Panc1 (cell line): ENCODE measurements around the gene BATF3. TPM values are rescaled to one million over a fixed set of nuclear protein-coding genes. Genes with fewer than 3 reads are reported as not detected.
"Not testable (repeated sequence)": the region's sequence is repeated elsewhere in the genome, so short reads cannot be mapped to it uniquely, and the experiment has no call there.

Experiments
- ATAC-seq: fragments of 200-7000 bp; cut with Tn5 transposase; 2 replicates; pipeline ENCODE4 v1.9.1; 2020; ENCODE audit warnings: mild to moderate bottlenecking, moderate library complexity
- BruUV-seq: library from RNA; stranded (reverse); fragments of 400-500 nt; replicated peaks from 2 replicates; lab custom pipeline; 2021; lab: Mats Ljungman, UMichigan
- CTCF ChIA-PET: fragments of 300-600 bp; sonication (Branson Sonifier 250); formaldehyde crosslinking; loops from one replicate; lab custom pipeline; 2022; ENCODE audit warnings: antibody characterized with exemption; lab: Charles Lee
- POLR2A ChIA-PET: fragments of 300-600 bp; sonication (Branson Sonifier 250); formaldehyde crosslinking; loops from one replicate; lab custom pipeline; 2022; ENCODE audit warnings: antibody characterized with exemption; lab: Charles Lee
- DNase-seq: peaks from one replicate; pipeline ENCODE4 v3.0.0-alpha.2; 2010; ENCODE audit warnings: low read depth, low spot score
- H3K27ac ChIP-seq: 2 replicates; pipeline ENCODE4 v1.5.1; 2011; ENCODE audit warnings: mild to moderate bottlenecking, low read length, inconsistent platforms
- H3K27me3 ChIP-seq: fragments of 200-500 bp; sonication (Bioruptor generic); 2 replicates; pipeline ENCODE4 v1.6.0; 2014; ENCODE audit warnings: low read length, inconsistent platforms; ENCODE audit not compliant: control insufficient read depth, insufficient read depth
- H3K36me3 ChIP-seq: fragments of 200-500 bp; sonication (Bioruptor generic); 2 replicates; pipeline ENCODE4 v1.5.1; 2014; ENCODE audit warnings: inconsistent platforms, mild to moderate bottlenecking, low read length, moderate library complexity; ENCODE audit not compliant: control insufficient read depth, insufficient read depth
- H3K4me1 ChIP-seq: 2 replicates; pipeline ENCODE4 v1.5.1; 2011; ENCODE audit warnings: inconsistent platforms, mild to moderate bottlenecking, low read length, moderate library complexity; ENCODE audit not compliant: control insufficient read depth, insufficient read depth
- H3K4me3 ChIP-seq, 2 experiments: 2 replicates each; pipeline ENCODE4 v1.5.1; 2011 to 2012; ENCODE audit warnings: low read depth in 2 of 2, low read length in 2 of 2, mild to moderate bottlenecking in 2 of 2, inconsistent platforms in 1 of 2, moderate library complexity in 1 of 2
- H3K9me3 ChIP-seq: fragments of 200-500 bp; sonication (Bioruptor generic); 2 replicates; pipeline ENCODE4 v1.5.1; 2014; ENCODE audit warnings: low read depth, mild to moderate bottlenecking, inconsistent platforms, low read length, moderate library complexity; ENCODE audit not compliant: control insufficient read depth, insufficient read depth
- CTCF ChIP-seq: fragments of 450-650 bp; IDR thresholded peaks from 2 replicates; pipeline ENCODE4 v1.5.1; 2017; ENCODE audit warnings: mild to moderate bottlenecking
- POLR2AphosphoS5 ChIP-seq: IDR thresholded peaks from 2 replicates; pipeline ENCODE4 v1.6.1; 2012; ENCODE audit warnings: mild to moderate bottlenecking, low read depth, low read length, moderate library complexity
- REST ChIP-seq, 2 experiments: IDR thresholded peaks; 2 replicates each; pipeline ENCODE4 v1.6.1; 2011 to 2012; ENCODE audit warnings: low read depth in 2 of 2, control low read depth in 1 of 2, low read length in 1 of 2, mild to moderate bottlenecking in 1 of 2, moderate library complexity in 1 of 2; ENCODE audit not compliant: insufficient read depth in 1 of 2
- SIN3A ChIP-seq: IDR thresholded peaks from 2 replicates; pipeline ENCODE4 v1.6.1; 2012; ENCODE audit warnings: low read depth, mild to moderate bottlenecking, low read length, moderate library complexity, borderline replicate concordance; ENCODE audit not compliant: insufficient read depth
- TCF7L2 ChIP-seq: IDR thresholded peaks from 2 replicates; pipeline ENCODE4 v1.6.1; 2011; ENCODE audit warnings: mild to moderate bottlenecking, low read depth, low read length, inconsistent platforms
- in situ Hi-C: cut with HindIII; loops from 2 replicates; pipeline ENCODE4 v1.10.0; 2016; ENCODE audit warnings: low sequenced_read_pairs, low pct_unique_long_range_greater_than_20kb
- intact Hi-C: fragments of 100-400 bp; cut with micrococcal nuclease; formaldehyde crosslinking; loops from one replicate; pipeline ENCODE4 v1.10.0; 2022; ENCODE audit not compliant: unreplicated experiment
- total RNA-seq: library from RNA; stranded (reverse); gene quantifications from one replicate; pipeline ENCODE4 v1.2.1, GENCODE V29; 2021; ENCODE audit not compliant: unreplicated experiment

BATF3 gene
- total RNA-seq, 1 experiment from 2014 or later, result 2.4 TPM

GRCh38 chr1:212665241-212666115 lies 34.2 kb downstream of the BATF3 start:
- Histone ChIP-seq H3K4me1 (no peaks in the 10 kb centered on the region), H3K9me3 (no peaks in the 10 kb centered on the region), H3K27ac (peak overlapping the region; percentile 18; the same call in 1 of the 2 replicates), H3K36me3 (no peaks in the 10 kb centered on the region), H3K4me3 (peak overlapping the region; percentile 51 to 74), H3K27me3 (no peaks in the 10 kb centered on the region)
- intact Hi-C loops (loop anchor here (1.0 to 10.0 kb wide), 3 partner anchors 49 to 191 kb away; no protein-coding TSS in a partner anchor), in situ Hi-C loops (no loop called here)
- ChIA-PET CTCF (interaction anchor here (0.6 to 1.5 kb wide), 19 partner anchors 9 to 300 kb away, joined by 3 to 14 read pairs (median 3); partner anchors contain the start of gene BATF3), POLR2A (no interaction called here)
- ATAC-seq (peak; percentile 100), DNase-seq (peak; percentile 52)
- TF ChIP-seq CTCF (peak; percentile 96), SIN3A (no peak)
- BruUV-seq, result no TSS peak

- Histone ChIP-seq H3K36me3 (no peaks in the 10 kb centered on the region), H3K9me3 (no peaks in the 10 kb centered on the region), H3K27me3 (no peaks in the 10 kb centered on the region), H3K27ac (no peak overlapping the region), H3K4me3 (no peak overlapping the region), H3K4me1 (no peaks in the 10 kb centered on the region)
- intact Hi-C loops (loop anchor here (1.0 to 10.0 kb wide), 3 partner anchors 50 to 190 kb away; no protein-coding TSS in a partner anchor), in situ Hi-C loops (no loop called here)
- TF ChIP-seq SIN3A (no peak), CTCF (no peak), REST (IDR thresholded peaks at IDR 0.05; ENCODE audit: insufficient read depth in 1 of 2, low read depth in 2 of 2, low read length in 1 of 2) (no peak), POLR2AphosphoS5 (no peak), TCF7L2 (no peak)
- ChIA-PET CTCF (interaction anchor here (0.6 to 1.5 kb wide), 19 partner anchors 8 to 301 kb away, joined by 3 to 14 read pairs (median 3); partner anchors contain the start of gene BATF3), POLR2A (no interaction called here)
- DNase-seq, result no peak
- no peak for ATAC-seq
- BruUV-seq, result no TSS peak
Measured at GRCh38 chr1:212664409-212665199, 35.0 kb downstream of the BATF3 start.

- H3K4me3 ChIP-seq, H3K27me3 ChIP-seq, ATAC-seq, H3K27ac ChIP-seq, BruUV-seq, H3K4me1 ChIP-seq, in situ Hi-C loops, DNase-seq, POLR2A ChIA-PET, intact Hi-C loops, H3K9me3 ChIP-seq, CTCF ChIA-PET, H3K36me3 ChIP-seq: not testable (repeated sequence)
Measured at GRCh38 chr1:212658250-212658649, 41.4 kb downstream of the BATF3 start.
